DOHH2 (cell line): ENCODE measurements around the gene VTN.

Experiments
- H3F3A ChIP-seq: fragments of 200-600 bp; sonication (generic), shearing (Covaris generic); 2 replicates; pipeline ENCODE4 v1.6.0; 2016; ENCODE audit warnings: antibody characterized with exemption, mild to moderate bottlenecking; ENCODE audit not compliant: control insufficient read depth, insufficient read depth
- H3K27ac ChIP-seq: fragments of 200-600 bp; sonication (generic); 2 replicates; pipeline ENCODE4 v1.5.1; 2014; ENCODE audit warnings: low read depth, mild to moderate bottlenecking, low read length, moderate library complexity
- H3K27me3 ChIP-seq: fragments of 200-600 bp; sonication (generic); 2 replicates; pipeline ENCODE4 v1.6.1; 2014; ENCODE audit warnings: mild to moderate bottlenecking, low read length, mixed read lengths; ENCODE audit not compliant: control insufficient read depth
- H3K36me3 ChIP-seq: fragments of 200-600 bp; sonication (generic); 2 replicates; pipeline ENCODE4 v1.6.1; 2014; ENCODE audit warnings: mild to moderate bottlenecking, low read length, moderate library complexity, mixed read lengths; ENCODE audit not compliant: control insufficient read depth
- H3K4me1 ChIP-seq: fragments of 200-600 bp; sonication (generic); 2 replicates; pipeline ENCODE4 v1.6.1; 2014; ENCODE audit warnings: mild to moderate bottlenecking, low read length, mixed read lengths; ENCODE audit not compliant: control insufficient read depth
- H3K4me2 ChIP-seq: fragments of 200-600 bp; sonication (generic); 2 replicates; pipeline ENCODE4 v1.6.0; 2014; ENCODE audit warnings: mild to moderate bottlenecking, low read length, moderate library complexity
- H3K4me3 ChIP-seq: fragments of 200-600 bp; sonication (generic); 2 replicates; pipeline ENCODE4 v1.5.1; 2014; ENCODE audit warnings: mild to moderate bottlenecking, low read length, mixed read lengths
- H3K79me2 ChIP-seq: fragments of 200-600 bp; sonication (generic); 2 replicates; pipeline ENCODE4 v1.6.1; 2014; ENCODE audit warnings: mild to moderate bottlenecking, low read length, mixed read lengths; ENCODE audit not compliant: control insufficient read depth
- H3K9me2 ChIP-seq: fragments of 200-600 bp; sonication (generic); replicated peaks from 2 replicates; pipeline ENCODE4 v1.6.1; 2014; ENCODE audit warnings: mild to moderate bottlenecking, low read length, mixed read lengths; ENCODE audit not compliant: control insufficient read depth
- H3K9me3 ChIP-seq: fragments of 200-600 bp; sonication (generic); 2 replicates; pipeline ENCODE4 v1.6.1; 2014; ENCODE audit warnings: antibody characterized with exemption, low read length, mixed read lengths; ENCODE audit not compliant: control insufficient read depth, insufficient read depth
- H4K20me1 ChIP-seq: fragments of 200-600 bp; sonication (generic); 2 replicates; pipeline ENCODE4 v1.6.0; 2014; ENCODE audit warnings: low read depth, mild to moderate bottlenecking, antibody characterized with exemption, low read length, moderate library complexity; ENCODE audit not compliant: control insufficient read depth, insufficient read depth
- CTCF ChIP-seq: fragments of 200-600 bp; sonication (generic); IDR thresholded peaks from one replicate; pipeline ENCODE4 v1.5.1; 2014; ENCODE audit warnings: antibody characterized with exemption, mild to moderate bottlenecking, low read depth, low read length; ENCODE audit not compliant: poor library complexity, severe bottlenecking
- EZH2phosphoT487 ChIP-seq: fragments of 200-600 bp; sonication (generic); IDR thresholded peaks from 2 replicates; pipeline ENCODE4 v1.6.1; 2017; ENCODE audit warnings: borderline replicate concordance, mild to moderate bottlenecking, antibody characterized with exemption, low read length, moderate library complexity, mixed read lengths

VTN gene

GRCh38 chr17:28402224-28402630 is 32.1 kb upstream of the VTN start:
- TF ChIP-seq EZH2phosphoT487 = no peak
- no peak for TF ChIP-seq CTCF
- Histone ChIP-seq H3K27ac (no peak overlapping the region), H3K4me2 (no peak overlapping the region), H3F3A (no peaks in the 10 kb centered on the region), H3K36me3 (no peaks in the 10 kb centered on the region), H3K4me3 (no peak overlapping the region), H3K4me1 (peaks cover 24% of the 10 kb centered on the region), H4K20me1 (no peaks in the 10 kb centered on the region), H3K79me2 (no peaks in the 10 kb centered on the region), H3K9me2 (no peaks in the 10 kb centered on the region), H3K27me3 (0 out of 2 replicates have a peak, but pooled peaks cover 2% of the 10 kb centered on the region), H3K9me3 (no peaks in the 10 kb centered on the region)

GRCh38 chr17:28399808-28400207 is 29.7 kb upstream of the VTN start:
- no peaks in the 10 kb centered on the region for H3K27me3 ChIP-seq
- H4K20me1 ChIP-seq = no peaks in the 10 kb centered on the region
- TF ChIP-seq CTCF (no peak), EZH2phosphoT487 (no peak)
- H3K9me3 ChIP-seq = no peaks in the 10 kb centered on the region
- no peak overlapping the region for H3K27ac ChIP-seq
- peaks cover 4% of the 10 kb centered on the region; the same call in 1 of the 2 replicates for H3K36me3 ChIP-seq
- H3K9me2 ChIP-seq = no peaks in the 10 kb centered on the region
- H3F3A ChIP-seq = no peaks in the 10 kb centered on the region
- H3K4me1 ChIP-seq = peaks cover 13% of the 10 kb centered on the region
- no peak overlapping the region for H3K4me3 ChIP-seq
- no peak overlapping the region for H3K4me2 ChIP-seq
- no peaks in the 10 kb centered on the region for H3K79me2 ChIP-seq

GRCh38 chr17:28398280-28398981 is 28.3 kb upstream of the VTN start:
- H3K4me2 ChIP-seq = no peak overlapping the region
- H3K36me3 ChIP-seq = peaks cover 4% of the 10 kb centered on the region; the same call in 1 of the 2 replicates
- no peaks in the 10 kb centered on the region for H3K27me3 ChIP-seq
- H3K9me2 ChIP-seq = no peaks in the 10 kb centered on the region
- no peaks in the 10 kb centered on the region for H3K9me3 ChIP-seq
- H3K4me3 ChIP-seq = no peak overlapping the region
- peaks cover 3% of the 10 kb centered on the region; the same call in 1 of the 2 replicates for H3K4me1 ChIP-seq
- TF ChIP-seq CTCF (no peak), EZH2phosphoT487 (no peak)
- H3K27ac ChIP-seq = no peak overlapping the region
- no peaks in the 10 kb centered on the region for H3F3A ChIP-seq
- H3K79me2 ChIP-seq = no peaks in the 10 kb centered on the region
- H4K20me1 ChIP-seq = no peaks in the 10 kb centered on the region
